GM21529 (cell line): Measurements from ENCODE around the gene PLPP7.
"Not testable (repeated sequence)": the region's sequence is repeated elsewhere in the genome, so short reads cannot be mapped to it uniquely, and the experiment has no call there.

Experiments used
- ATAC-seq: cut with Tn5 transposase; IDR thresholded peaks from one replicate; pipeline ENCODE4 v1.9.1; 2021; ENCODE audit not compliant: unreplicated experiment

The PLPP7 gene

DNA sequence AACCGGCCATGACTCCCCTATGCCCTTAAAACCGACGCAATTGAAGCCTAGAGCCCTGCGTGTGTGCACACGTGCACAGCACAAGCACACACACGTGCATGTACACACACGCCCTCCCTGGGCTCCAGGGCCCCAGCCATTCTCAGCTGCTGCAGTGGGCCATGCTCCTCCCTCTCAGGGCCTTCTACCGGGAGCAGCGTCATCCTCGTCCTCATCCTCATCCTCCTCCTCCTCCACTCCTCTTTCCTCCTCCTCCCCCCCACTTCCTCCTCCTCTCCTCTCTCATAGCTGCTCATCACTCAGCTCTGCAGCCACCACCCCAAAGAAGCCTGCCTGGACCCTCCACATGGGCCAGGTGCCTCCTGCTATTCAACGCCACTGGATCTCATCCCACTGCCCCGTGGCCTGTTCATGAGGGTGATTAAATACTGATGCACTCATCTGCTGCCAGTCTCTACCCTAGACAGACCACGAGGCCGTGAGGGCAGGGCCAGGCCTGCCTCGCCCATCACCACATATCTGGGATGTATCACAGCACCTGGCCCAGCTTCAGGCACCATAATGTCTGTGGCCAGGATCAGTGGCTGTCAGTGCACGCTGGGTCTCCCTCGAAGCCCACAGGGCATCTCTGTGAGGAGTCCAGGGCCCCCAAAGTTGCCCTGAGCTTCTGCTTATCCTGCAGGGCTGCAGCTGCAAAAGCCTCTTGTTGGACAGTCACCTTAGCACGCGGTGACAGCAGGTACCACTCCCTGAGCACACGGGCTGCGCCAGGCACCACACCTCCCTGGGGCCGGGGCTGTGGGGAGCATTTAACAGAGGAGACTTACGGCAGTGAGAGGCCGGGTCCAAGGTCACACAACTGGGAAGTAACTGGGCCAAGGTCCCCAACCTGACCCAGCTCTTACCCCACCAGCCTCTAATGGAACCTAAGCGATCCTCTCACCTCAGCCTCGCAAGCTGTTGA lies 23.0 kb upstream of the PLPP7 start:
- no peak for ATAC-seq

DNA sequence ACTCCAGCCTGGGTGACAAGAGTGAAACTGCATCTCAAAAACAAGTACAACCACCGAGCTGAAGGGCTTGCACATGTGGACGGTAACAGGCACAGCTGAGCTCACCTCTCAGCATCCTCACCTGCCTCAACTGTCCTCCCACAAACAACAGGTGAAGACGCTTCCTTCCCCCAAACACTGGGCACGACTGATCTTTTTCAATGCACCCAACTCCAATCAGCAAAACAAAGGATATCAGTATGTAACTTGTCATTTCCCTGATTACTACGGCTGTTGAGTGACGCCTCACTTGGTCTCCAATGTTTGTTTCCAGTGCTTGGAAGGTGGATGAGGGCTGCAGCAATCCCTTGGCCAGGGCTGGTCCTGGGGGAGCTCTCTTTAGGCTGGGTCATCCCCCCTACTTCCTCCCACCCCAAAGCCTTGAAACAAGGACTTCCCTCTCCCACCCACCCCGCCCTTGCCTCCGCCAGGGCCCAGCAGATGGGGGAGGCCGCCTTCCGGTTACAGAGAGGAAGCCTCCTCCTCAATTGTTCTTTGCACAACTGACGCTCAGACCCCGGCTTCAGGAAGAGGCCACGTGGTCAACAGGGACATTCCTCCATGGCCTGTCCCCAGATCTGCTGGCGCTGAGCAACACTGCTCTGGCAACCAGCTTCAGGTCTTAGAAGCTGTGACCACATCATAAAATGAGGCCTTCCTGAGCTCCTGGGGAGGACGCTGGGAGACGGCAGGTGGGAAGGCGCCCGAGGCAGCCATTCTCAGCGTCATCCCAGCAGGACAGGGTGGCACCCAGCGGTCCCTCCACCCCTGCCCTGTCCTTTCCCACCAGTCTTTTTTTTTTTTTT lies 19.1 kb upstream of the PLPP7 start:
- ATAC-seq, result no peak

DNA sequence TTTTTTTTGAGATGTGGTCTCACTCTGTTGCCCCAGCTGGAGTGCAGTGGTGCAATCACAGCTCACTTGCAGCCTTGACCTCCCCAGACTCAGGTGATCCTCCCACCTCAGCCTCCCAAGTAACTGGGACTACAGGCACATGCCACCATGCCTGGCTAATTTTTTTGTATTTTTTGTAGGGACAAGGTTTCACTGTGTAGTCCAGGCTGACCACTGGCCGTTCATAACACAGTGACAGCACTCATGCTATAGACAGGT lies 18.6 kb upstream of the PLPP7 start:
- ATAC-seq, result not testable (repeated sequence)

DNA sequence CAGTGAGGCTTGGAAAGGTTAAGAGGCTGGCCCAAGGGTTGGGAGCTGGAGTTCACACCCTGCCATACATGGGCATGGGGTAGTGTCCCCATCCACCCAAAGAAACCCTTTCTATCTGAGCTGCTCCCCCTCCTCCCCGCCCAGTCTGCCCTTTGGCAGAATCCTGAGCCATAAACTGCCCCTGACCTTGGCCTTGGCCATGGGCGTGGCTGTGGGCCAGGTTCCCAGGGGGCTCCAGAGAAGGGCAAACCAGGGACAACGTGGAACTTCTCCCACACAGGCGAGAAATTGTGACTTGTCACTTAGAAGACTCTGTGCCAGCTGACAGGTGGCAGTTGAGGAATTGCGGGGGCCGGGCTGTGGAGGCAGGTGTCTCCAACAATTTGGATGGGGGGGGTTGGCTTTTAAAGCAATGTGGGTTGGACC lies 18.0 kb upstream of the PLPP7 start:
- ATAC-seq, result no peak

DNA sequence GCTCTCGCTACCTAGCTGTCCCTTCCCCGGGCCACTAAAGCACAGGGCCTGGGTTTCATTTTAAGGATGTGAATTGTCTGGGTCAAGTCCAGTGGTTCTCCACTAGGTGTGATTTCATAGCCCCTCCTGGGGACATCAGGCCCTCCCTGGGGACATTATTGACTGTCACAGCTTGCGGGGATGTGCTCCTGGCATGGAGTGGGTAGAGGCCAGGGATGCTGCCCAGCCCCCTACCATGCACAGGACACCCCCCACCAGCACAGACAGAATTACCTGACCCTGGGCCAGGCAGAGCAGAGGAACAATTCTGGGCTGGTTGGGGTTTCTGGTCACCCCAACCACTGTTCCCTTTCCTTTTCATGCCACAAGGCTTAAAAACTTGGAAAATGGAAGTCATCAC lies 17.3 kb upstream of the PLPP7 start:
- ATAC-seq, result no peak

- ATAC-seq, result no peak
Observed at GRCh38 chr9:131273146-131273855, 16.2 kb upstream of the PLPP7 start.

GRCh38 chr9:131273856-131274673 lies 15.5 kb upstream of the PLPP7 start:
- ATAC-seq, result no peak

GRCh38 chr9:131274674-131275331 lies 14.7 kb upstream of the PLPP7 start:
- ATAC-seq, result peak; percentile 26

GRCh38 chr9:131275332-131276093 lies 14.0 kb upstream of the PLPP7 start:
- ATAC-seq, result no peak

- no peak for ATAC-seq
Observed at GRCh38 chr9:131276094-131276888, 13.2 kb upstream of the PLPP7 start, which contains the start of gene FAM78A. Gene FAM78A, minus strand, starts transcription at chr9:131276510. Its CDS starts 331 bp downstream, at chr9:131276179.

DNA sequence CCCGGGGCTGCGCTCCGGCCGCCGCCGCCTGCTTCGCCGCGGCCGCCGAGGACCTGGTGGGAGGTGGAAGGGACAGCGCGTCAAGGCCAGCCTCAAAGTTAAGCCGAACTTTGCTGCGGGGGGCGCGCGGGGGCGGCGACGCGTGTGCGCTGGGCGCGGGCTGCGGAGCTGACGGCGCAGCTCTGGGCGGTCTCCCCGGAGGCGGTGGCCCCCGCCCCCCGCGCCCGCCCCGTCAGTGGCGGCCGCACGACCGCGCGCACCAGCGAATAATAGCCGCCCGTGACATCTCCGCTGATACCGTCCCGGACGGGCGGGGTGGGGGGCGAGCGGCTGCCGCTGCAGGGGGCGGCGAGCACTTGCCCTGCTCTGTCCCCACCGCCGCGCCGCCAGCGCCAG lies 12.6 kb upstream of the PLPP7 start:
- ATAC-seq, result peak; percentile 9

DNA sequence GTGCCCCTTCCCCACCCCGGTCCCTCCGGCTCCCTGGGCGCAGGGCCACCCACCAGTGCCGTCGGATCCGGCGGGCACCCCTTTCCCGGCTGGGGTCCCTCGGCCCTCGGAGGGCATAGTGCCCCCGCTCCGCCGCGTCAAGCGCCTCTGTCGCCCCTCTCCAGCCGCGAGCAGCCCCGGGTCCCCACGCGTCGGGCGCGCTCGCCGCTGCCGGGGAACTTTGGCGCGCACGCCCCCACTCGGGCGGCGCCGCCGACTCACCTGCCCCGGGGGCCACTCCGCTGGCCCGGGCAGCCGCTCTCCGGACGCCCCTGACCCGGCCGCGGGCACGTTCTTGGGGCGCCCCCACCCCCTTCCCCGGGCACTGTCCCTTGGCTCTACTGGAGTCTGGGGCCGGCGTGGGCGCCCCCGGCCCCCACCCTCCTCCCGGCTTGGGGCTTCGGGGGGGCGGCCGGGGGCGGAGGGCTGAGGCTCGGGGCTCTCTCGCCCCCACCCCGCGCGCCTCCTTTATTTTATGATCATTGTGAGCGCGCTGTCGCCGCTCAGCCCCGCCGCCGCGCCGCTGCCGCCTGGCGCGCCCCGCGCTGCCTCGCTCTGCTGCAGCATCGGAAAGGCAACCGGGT lies 12.1 kb upstream of the PLPP7 start:
- ATAC-seq, result peak; percentile 7

GRCh38 chr9:131277910-131278701 lies 11.4 kb upstream of the PLPP7 start:
- ATAC-seq, result peak; percentile 33

- ATAC-seq, result no peak
Observed at GRCh38 chr9:131278702-131279111, 10.8 kb upstream of the PLPP7 start.

- no peak for ATAC-seq
Observed at GRCh38 chr9:131279196-131279862, 10.2 kb upstream of the PLPP7 start.

DNA sequence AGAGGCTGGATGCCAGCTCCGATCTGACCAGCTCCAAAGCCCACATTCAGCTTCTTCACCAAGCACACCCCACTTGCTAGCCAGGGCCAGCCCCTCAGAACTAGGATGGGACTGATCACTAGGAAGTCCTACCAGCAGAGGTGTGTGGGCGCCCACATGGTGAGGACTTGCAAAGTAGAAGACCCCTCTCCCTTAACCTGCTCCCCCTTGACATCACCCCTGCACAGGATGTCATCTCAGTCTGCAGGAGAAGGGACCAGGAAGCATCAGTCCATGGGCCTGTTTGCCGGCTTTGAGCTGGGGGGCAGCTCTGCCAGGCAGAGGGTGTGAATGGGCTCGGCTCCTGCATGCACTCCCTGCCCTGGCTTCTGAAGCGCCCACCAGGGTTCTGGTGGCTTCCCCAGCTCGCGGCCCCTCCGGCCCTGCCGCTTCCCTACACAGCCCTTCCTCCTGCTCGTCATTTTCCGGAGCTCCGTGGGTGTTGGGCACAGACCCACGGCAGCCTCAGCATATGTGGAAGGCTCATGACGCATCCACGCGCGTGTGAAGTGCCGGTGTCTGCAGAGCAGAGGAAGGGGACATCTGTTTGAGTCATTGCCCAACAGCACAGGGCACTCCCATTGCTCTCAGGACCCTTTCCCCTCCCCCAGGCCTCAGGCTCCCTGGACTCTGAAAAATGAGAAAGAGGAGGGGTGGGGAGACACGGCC lies 9.5 kb upstream of the PLPP7 start:
- ATAC-seq, result no peak
